GOT3 (cell line): ENCODE data around the gene GPANK1.

ENCODE experiments used
- DNase-seq: peaks from one replicate; lab custom pipeline; 2025; ENCODE audit warnings: mixed read lengths; lab: John Stamatoyannopoulos, UW

The GPANK1 gene

GRCh38 chr6:31662124-31662723 is 2.6 kb downstream of the GPANK1 start:
- DNase-seq: no peak

- no peak for DNase-seq
Measured at GRCh38 chr6:31661262-31662123, 3.3 kb downstream of the GPANK1 start.

GRCh38 chr6:31660381-31661261 is 4.2 kb downstream of the GPANK1 start, which contains the start of gene C6orf47:
TSS of gene C6orf47 (minus strand) at chr6:31660778. CDS start at chr6:31659947, 831 bp downstream.
- DNase-seq: peak; percentile 53

- no peak for DNase-seq
Measured at GRCh38 chr6:31659649-31660380, 5.0 kb downstream of the GPANK1 start.

GRCh38 chr6:31658983-31659648 is 5.7 kb downstream of the GPANK1 start:
- no peak for DNase-seq

- DNase-seq: no peak
Measured at GRCh38 chr6:31658158-31658688, 6.6 kb downstream of the GPANK1 start.

GRCh38 chr6:31657406-31658157 is 7.2 kb downstream of the GPANK1 start:
- DNase-seq: no peak

- no peak for DNase-seq
Measured at GRCh38 chr6:31655349-31656237, 9.2 kb downstream of the GPANK1 start, which contains the start of gene APOM. TSS of gene APOM (plus strand) at chr6:31655894. CDS start at chr6:31655967, 73 bp downstream.

- no peak for DNase-seq
Measured at GRCh38 chr6:31654574-31655348, 10.0 kb downstream of the GPANK1 start.

GRCh38 chr6:31652925-31653724 is 11.7 kb downstream of the GPANK1 start:
- DNase-seq: peak; percentile 77

- DNase-seq: no peak
Measured at GRCh38 chr6:31651602-31652191, 13.1 kb downstream of the GPANK1 start.

GRCh38 chr6:31645325-31645724 is 19.5 kb downstream of the GPANK1 start:
- DNase-seq: no peak

GRCh38 chr6:31643818-31644454 is 20.9 kb downstream of the GPANK1 start:
- no peak for DNase-seq

GRCh38 chr6:31642798-31643570 is 21.8 kb downstream of the GPANK1 start:
- no peak for DNase-seq

GRCh38 chr6:31641370-31641769 is 23.4 kb downstream of the GPANK1 start:
- DNase-seq: no peak

- DNase-seq: no peak
Measured at GRCh38 chr6:31640612-31641011, 24.2 kb downstream of the GPANK1 start.
